K562 (cell line): Measurements from ENCODE around the gene CORT. TPM values are rescaled to one million over a fixed set of nuclear protein-coding genes. Genes with fewer than 3 reads are reported as not detected.
A peak's percentile ranks its signal among the peaks of the same experiment; 100 is the strongest.

Experiments
- ATAC-seq: fragments of 200-7000 bp; cut with Tn5 transposase; 3 replicates; pipeline ENCODE4 v1.9.1; 2020; ENCODE audit warnings: moderate library complexity
- BruUV-seq: library from RNA; stranded (reverse); fragments of 400-500 nt; replicated peaks from 2 replicates; lab custom pipeline; 2021; lab: Mats Ljungman, UMichigan
- CTCF ChIA-PET: fragments of 300-600 bp; formaldehyde crosslinking; extraction: SDS; loops from one replicate; lab custom pipeline; 2021; ENCODE audit warnings: low intra/inter-chr PET ratio; lab: Yijun Ruan, JAX
- POLR2A ChIA-PET: fragments of 300-600, 350-650 bp; sonication (Branson Sonifier 250); formaldehyde crosslinking; extraction: SDS; loops from one replicate; lab custom pipeline; 2021; ENCODE audit warnings: antibody characterized with exemption, inconsistent platforms; lab: Yijun Ruan, JAX
- DNase-seq, 4 experiments: peaks; one replicate each; pipeline versions ENCODE4 v3.0.0 to v3.0.0-alpha.2; 2011 to 2018; ENCODE audit warnings: low spot score in 3 of 4, mixed read lengths in 3 of 4; ENCODE audit errors: extremely low read depth in 1 of 4
- FAIRE-seq: peaks from 2 replicates; lab custom pipeline; 2011; peaks lifted over from hg19 to GRCh38; lab: Jason Lieb, UNC
- H2AFZ ChIP-seq: 2 replicates; pipeline ENCODE4 v1.6.0; 2011; ENCODE audit warnings: low read depth, low read length, control low read depth, inconsistent platforms
- H3K27ac ChIP-seq: fragments of 200-600 bp; 3 replicates; pipeline ENCODE4 v1.8.0; 2011; ENCODE audit warnings: low read depth, mild to moderate bottlenecking, control low read depth, inconsistent platforms, low read length, moderate library complexity, mixed read lengths; ENCODE audit errors: extremely low read depth
- H3K27me3 ChIP-seq, 2 experiments: fragments of 300-600 bp in 1 of 2; 2 replicates in 1 of 2; 3 replicates in 1 of 2; pipeline versions ENCODE4 v1.6.0 to v1.8.0; 2011; ENCODE audit warnings: inconsistent platforms in 2 of 2, low read length in 2 of 2, mild to moderate bottlenecking in 1 of 2, mixed read lengths in 1 of 2, moderate library complexity in 1 of 2; ENCODE audit not compliant: control insufficient read depth in 2 of 2, insufficient read depth in 2 of 2
- H3K36me3 ChIP-seq: fragments of 300-600 bp; 3 replicates; pipeline ENCODE4 v1.8.0; 2011; ENCODE audit warnings: mild to moderate bottlenecking, low read length, inconsistent platforms; ENCODE audit not compliant: control insufficient read depth, insufficient read depth
- H3K4me1 ChIP-seq, 2 experiments: fragments of 200-600 bp in 1 of 2; replicated peaks in 1 of 2; 2 replicates in 1 of 2; 3 replicates in 1 of 2; pipeline versions ENCODE4 v1.5.1 to v1.8.0; 2011; ENCODE audit warnings: inconsistent platforms in 2 of 2, low read length in 2 of 2, mild to moderate bottlenecking in 1 of 2, mixed read lengths in 1 of 2, moderate library complexity in 1 of 2; ENCODE audit not compliant: control insufficient read depth in 2 of 2, insufficient read depth in 2 of 2
- H3K4me2 ChIP-seq: 2 replicates; pipeline ENCODE4 v1.6.1; 2011; ENCODE audit warnings: low read length, control low read depth, inconsistent platforms, mixed read lengths; ENCODE audit not compliant: insufficient read depth
- H3K4me3 ChIP-seq: fragments of 200-600 bp; sonication (generic), shearing (Covaris generic); 2 replicates; pipeline ENCODE4 v1.5.1; 2016; ENCODE audit warnings: control low read depth, inconsistent platforms
- H3K79me2 ChIP-seq: fragments of 200-600 bp; 3 replicates; pipeline ENCODE4 v1.8.0; 2011; ENCODE audit warnings: low read length, inconsistent platforms; ENCODE audit not compliant: control insufficient read depth, insufficient read depth
- H3K9ac ChIP-seq, 2 experiments: 2 replicates each; pipeline versions ENCODE4 v1.6.0 to v1.6.1; 2011; ENCODE audit warnings: low read depth in 2 of 2, low read length in 2 of 2, control low read depth in 1 of 2, inconsistent platforms in 1 of 2, mild to moderate bottlenecking in 1 of 2, mixed read lengths in 1 of 2; ENCODE audit not compliant: insufficient read depth in 1 of 2
- H3K9me1 ChIP-seq: one replicate; pipeline ENCODE4 v1.6.0; 2011; ENCODE audit warnings: inconsistent platforms, mild to moderate bottlenecking, low read length, moderate library complexity; ENCODE audit not compliant: control insufficient read depth, insufficient read depth
- H3K9me3 ChIP-seq: replicated peaks from 2 replicates; pipeline ENCODE4 v1.5.1; 2011; ENCODE audit warnings: low read depth, low read length, inconsistent platforms; ENCODE audit not compliant: control insufficient read depth, insufficient read depth
- H4K20me1 ChIP-seq: replicated peaks from 2 replicates; pipeline ENCODE4 v1.6.1; 2011; ENCODE audit warnings: low read length, inconsistent platforms, mixed read lengths; ENCODE audit not compliant: control insufficient read depth, insufficient read depth
- C11orf30 ChIP-seq: fragments of 450-650 bp; IDR thresholded peaks from 2 replicates; pipeline ENCODE4 v1.6.1; 2016; ENCODE audit warnings: low read depth, mild to moderate bottlenecking
- MAFG ChIP-seq: fragments of 450-650 bp; conservative IDR thresholded peaks from 2 replicates; pipeline ENCODE4 v1.6.1; 2016; ENCODE audit warnings: missing genetic modification characterization, missing compliant biosample characterization
- MEF2D ChIP-seq: conservative IDR thresholded peaks from 2 replicates; pipeline ENCODE4 v1.6.1; 2016; ENCODE audit warnings: low read depth, missing genetic modification characterization, missing compliant biosample characterization
- ZNF316 ChIP-seq: fragments of 450-650 bp; IDR thresholded peaks from 2 replicates; pipeline ENCODE4 v1.6.1; 2016
- ZZZ3 ChIP-seq: fragments of 450-650 bp; IDR thresholded peaks from 2 replicates; pipeline ENCODE4 v1.6.1; 2016; ENCODE audit warnings: antibody characterized with exemption, mild to moderate bottlenecking, moderate library complexity
- WGBS: fragments of 100-300 bp; shearing (Covaris generic); methylation state at CpG from one replicate; pipeline ENCODE4 v1.1.6; 2016; ENCODE audit warnings: low coverage, mixed read lengths; ENCODE audit not compliant: insufficient coverage; ENCODE audit errors: missing lambda C conversion rate; 5-methylcytosine and 5-hydroxymethylcytosine counted together
- in situ Hi-C: fragments of 300-500 bp; cut with MboI; formaldehyde crosslinking; loops from 4 replicates; pipeline ENCODE4 v1.15.0; 2018; ENCODE audit warnings: inconsistent platforms, mixed read lengths
- intact Hi-C: fragments of 100-400 bp; cut with micrococcal nuclease; formaldehyde crosslinking; loops from 2 replicates; pipeline ENCODE4 v1.14.2; 2022
- polyA plus RNA-seq, 8 experiments: library from polyadenylated mRNA; depleted of rRNA in 4 of 8; stranded (reverse) in 5 of 8; unstranded in 3 of 8; fragments of >200 nt; fragmentation: Nextera tagmentation in 2 of 8; fragmentation: Illumina TruSeq in 1 of 8; extraction: Ambion mirVana in 2 of 8; extraction: Trizol in 1 of 8; gene quantifications; 2 replicates each; pipeline versions ENCODE4 v1.2.1 to v1.2.3, GENCODE V29; 2011 to 2014; ENCODE audit warnings: inconsistent platforms in 1 of 8, missing spikeins in 1 of 8
- total RNA-seq, 7 experiments: library from RNA; depleted of rRNA in 6 of 7; stranded (reverse); fragments of >200 nt in 6 of 7; fragmentation: Illumina TruSeq in 2 of 7; extraction: Trizol in 2 of 7; gene quantifications; 2 replicates each; pipeline versions ENCODE4 v1.2.1 to v1.2.3, GENCODE V29; 2011 to 2021; ENCODE audit warnings: low replicate concordance in 1 of 7

The CORT gene
- total and polyA plus RNA-seq, 9 of the 15 experiments (the other 6 are each of a cell fraction or from before 2014, with no cell fraction given): 0.08 to 0.54 (median 0.13) TPM; not detected in 5

GRCh38 chr1:10480614-10481013 is 30.8 kb downstream of the CORT start:
- peaks cover 91% of the 10 kb centered on the region for H3K79me2 ChIP-seq
- no peaks in the 10 kb centered on the region for H4K20me1 ChIP-seq
- intact Hi-C loops: no loop called here
- H3K9me1 ChIP-seq: no peaks in the 10 kb centered on the region
- H3K27me3 ChIP-seq: no peaks in the 10 kb centered on the region
- H3K4me2 ChIP-seq: no peak overlapping the region
- ATAC-seq: no peak
- H3K9me3 ChIP-seq: no peaks in the 10 kb centered on the region
- no peak for DNase-seq
- WGBS: 85% methylated on average over 2 of the region's 2 CpGs
- no peak overlapping the region for H3K9ac ChIP-seq
- TF ChIP-seq MEF2D (tag): no peak
- TF ChIP-seq C11orf30: peak; percentile 63; the same call in 1 of the 2 replicates
- no peak for TF ChIP-seq ZZZ3
- 0 out of 2 replicates have a peak, but pooled peaks have one; percentile 6 for TF ChIP-seq MAFG
- peak; percentile 82 for TF ChIP-seq ZNF316
- TF ChIP-seq, all 486 proteins: peak for 3
- no peak overlapping the region for H3K27ac ChIP-seq
- in situ Hi-C loops: no loop called here
- H3K4me1 ChIP-seq: peaks cover 2 to 9% of the 10 kb centered on the region in 2 experiments; a peak in 3 of 5 replicates
- no TSS peak for BruUV-seq
- H2AFZ ChIP-seq: no peak overlapping the region
- ChIA-PET POLR2A (no interaction called here), CTCF (no interaction called here)
- peaks cover 29% of the 10 kb centered on the region for H3K36me3 ChIP-seq
- no peak for FAIRE-seq
- no peak overlapping the region for H3K4me3 ChIP-seq

- Histone ChIP-seq H3K9me1 (no peaks in the 10 kb centered on the region), H3K27me3 (no peaks in the 10 kb centered on the region), H3K27ac (no peak overlapping the region), H3K4me3 (no peak overlapping the region), H3K36me3 (peaks cover 20% of the 10 kb centered on the region; the same call in 2 of the 3 replicates), H3K9me3 (0 out of 2 replicates have a peak, but pooled peaks cover 3% of the 10 kb centered on the region), H3K4me1 (no peaks in the 10 kb centered on the region), H2AFZ (no peak overlapping the region), H3K4me2 (no peak overlapping the region), H4K20me1 (no peaks in the 10 kb centered on the region), H3K9ac (no peak overlapping the region), H3K79me2 (peaks cover 87% of the 10 kb centered on the region)
- DNase-seq (no peak), FAIRE-seq (no peak), ATAC-seq (no peak)
- WGBS: 92% methylated on average over 6 of the region's 6 CpGs
- intact Hi-C loops (no loop called here), in situ Hi-C loops (no loop called here)
- BruUV-seq: no TSS peak
- ChIA-PET CTCF (no interaction called here), POLR2A (interaction anchor here (1.3 to 1.8 kb wide), 2 partner anchors 9 to 13 kb away, joined by 4 to 6 read pairs; partner anchors contain the start of gene DFFA)
Measured at GRCh38 chr1:10484521-10484920, 34.7 kb downstream of the CORT start.
